ENCODE results near the gene TATDN3. TPM values are rescaled to one million over a fixed set of nuclear protein-coding genes. Genes with fewer than 3 reads are reported as not detected.

The TATDN3 gene
- total and polyA plus RNA-seq, 2 experiments from 2014 or later, result 8.8 to 14.3 TPM

DNA sequence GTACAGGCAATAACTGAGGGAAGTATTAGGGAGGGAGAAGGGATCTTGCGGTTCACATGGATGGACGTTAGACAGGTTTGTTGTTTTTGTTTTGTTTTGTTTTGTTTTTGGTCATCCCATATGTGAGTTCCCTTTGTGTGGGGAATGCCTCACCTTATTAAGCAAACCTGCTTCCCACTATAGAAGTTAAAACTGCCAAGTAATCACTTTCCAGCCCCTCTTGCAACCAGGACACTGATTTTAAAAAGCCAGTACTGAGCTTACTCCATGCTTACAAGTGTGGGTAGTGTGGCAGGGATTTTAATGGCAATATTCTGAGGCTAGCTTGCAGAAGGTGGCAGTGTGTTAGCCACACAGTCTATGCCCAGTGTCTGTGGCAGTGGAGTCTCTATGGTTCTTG, 29.3 kb downstream of the TATDN3 start:
- no peaks in the 10 kb centered on the region for H3K27me3 ChIP-seq
- no peaks in the 10 kb centered on the region for H4K20me1 ChIP-seq (ENCODE audit: insufficient read depth, poor library complexity, severe bottlenecking)
- WGBS (ENCODE audit: low lambda C conversion rate, missing lambda C conversion rate), result 95% methylated on average over 2 of the region's 2 CpGs
- no peak overlapping the region for H3K4me2 ChIP-seq
- TF ChIP-seq EZH2phosphoT487 (IDR thresholded peaks at IDR 0.05; ENCODE audit: low read depth, severe bottlenecking, unreplicated experiment), result no peak
- no peak for TF ChIP-seq EZH2 (IDR thresholded peaks at IDR 0.05; ENCODE audit: borderline replicate concordance)
- TF ChIP-seq CTCF (IDR thresholded peaks at IDR 0.05; ENCODE audit: poor library complexity), result no peak
- no peak overlapping the region for H3K4me3 ChIP-seq
- DNase-seq (ENCODE audit: low spot score), result no peak
- no peak overlapping the region for H2AFZ ChIP-seq
- H3K9me3 ChIP-seq (ENCODE audit: low read depth), result no peaks in the 10 kb centered on the region
- H3K9me2 ChIP-seq (replicated peaks; ENCODE audit: insufficient read depth), result no peaks in the 10 kb centered on the region
- no peaks in the 10 kb centered on the region for H3K36me3 ChIP-seq (replicated peaks; ENCODE audit: insufficient read depth, low read depth)
- H3K27ac ChIP-seq, result no peak overlapping the region
- H3K4me1 ChIP-seq (ENCODE audit: insufficient read depth), result peaks cover 30% of the 10 kb centered on the region
- H3K79me2 ChIP-seq, result no peaks in the 10 kb centered on the region

GRCh38 chr1:212822956-212823355, 31.3 kb downstream of the TATDN3 start:
- TF ChIP-seq CTCF (IDR thresholded peaks at IDR 0.05; ENCODE audit: poor library complexity) (no peak), EZH2phosphoT487 (IDR thresholded peaks at IDR 0.05; ENCODE audit: low read depth, severe bottlenecking, unreplicated experiment) (no peak), EZH2 (IDR thresholded peaks at IDR 0.05; ENCODE audit: borderline replicate concordance) (no peak)
- Histone ChIP-seq H3K27me3 (no peaks in the 10 kb centered on the region), H3K4me1 (ENCODE audit: insufficient read depth) (peaks cover 40% of the 10 kb centered on the region), H3K36me3 (replicated peaks; ENCODE audit: insufficient read depth, low read depth) (no peaks in the 10 kb centered on the region), H3K9me2 (replicated peaks; ENCODE audit: insufficient read depth) (no peaks in the 10 kb centered on the region), H3K4me3 (no peak overlapping the region), H3K4me2 (no peak overlapping the region), H3K9me3 (ENCODE audit: low read depth) (no peaks in the 10 kb centered on the region), H2AFZ (no peak overlapping the region), H3K27ac (no peak overlapping the region), H4K20me1 (ENCODE audit: insufficient read depth, poor library complexity, severe bottlenecking) (no peaks in the 10 kb centered on the region), H3K79me2 (no peaks in the 10 kb centered on the region)
- WGBS (ENCODE audit: low lambda C conversion rate, missing lambda C conversion rate), result 95% methylated on average over 3 of the region's 3 CpGs
- no peak for DNase-seq (ENCODE audit: low spot score)

- no peaks in the 10 kb centered on the region for H4K20me1 ChIP-seq (ENCODE audit: insufficient read depth, poor library complexity, severe bottlenecking)
- no peak overlapping the region for H2AFZ ChIP-seq
- H3K36me3 ChIP-seq (replicated peaks; ENCODE audit: insufficient read depth, low read depth), result no peaks in the 10 kb centered on the region
- H3K4me2 ChIP-seq, result no peak overlapping the region
- no peak overlapping the region for H3K27ac ChIP-seq
- H3K9me3 ChIP-seq (ENCODE audit: low read depth), result no peaks in the 10 kb centered on the region
- H3K27me3 ChIP-seq, result no peaks in the 10 kb centered on the region
- H3K9me2 ChIP-seq (replicated peaks; ENCODE audit: insufficient read depth), result no peaks in the 10 kb centered on the region
- H3K4me1 ChIP-seq (ENCODE audit: insufficient read depth), result peaks cover 46% of the 10 kb centered on the region
- no peaks in the 10 kb centered on the region for H3K79me2 ChIP-seq
- TF ChIP-seq EZH2phosphoT487 (IDR thresholded peaks at IDR 0.05; ENCODE audit: low read depth, severe bottlenecking, unreplicated experiment), result no peak
- no peak for DNase-seq (ENCODE audit: low spot score)
- H3K4me3 ChIP-seq, result no peak overlapping the region
- WGBS (ENCODE audit: low lambda C conversion rate, missing lambda C conversion rate), result over 99% methylated on average over 16 of the region's 16 CpGs
Measured at GRCh38 chr1:212824201-212824600, 32.5 kb downstream of the TATDN3 start.

- peak; percentile 75 for DNase-seq (ENCODE audit: low spot score)
- H2AFZ ChIP-seq, result no peak overlapping the region
- H3K4me3 ChIP-seq, result no peak overlapping the region
- TF ChIP-seq CTCF (IDR thresholded peaks at IDR 0.05; ENCODE audit: poor library complexity) (no peak), EZH2phosphoT487 (IDR thresholded peaks at IDR 0.05; ENCODE audit: low read depth, severe bottlenecking, unreplicated experiment) (no peak), EZH2 (IDR thresholded peaks at IDR 0.05; ENCODE audit: borderline replicate concordance) (no peak)
- no peaks in the 10 kb centered on the region for H3K36me3 ChIP-seq (replicated peaks; ENCODE audit: insufficient read depth, low read depth)
- peak overlapping the region; percentile 91 for H3K27ac ChIP-seq
- no peaks in the 10 kb centered on the region for H3K79me2 ChIP-seq
- H4K20me1 ChIP-seq (ENCODE audit: insufficient read depth, poor library complexity, severe bottlenecking), result no peaks in the 10 kb centered on the region
- no peaks in the 10 kb centered on the region for H3K27me3 ChIP-seq
- H3K9me2 ChIP-seq (replicated peaks; ENCODE audit: insufficient read depth), result no peaks in the 10 kb centered on the region
- H3K4me1 ChIP-seq (ENCODE audit: insufficient read depth), result peaks cover 33% of the 10 kb centered on the region
- H3K9me3 ChIP-seq (ENCODE audit: low read depth), result no peaks in the 10 kb centered on the region
- H3K4me2 ChIP-seq, result peak overlapping the region; percentile 40
- 55% methylated on average over 6 of the region's 6 CpGs for WGBS (ENCODE audit: low lambda C conversion rate, missing lambda C conversion rate)
Measured at GRCh38 chr1:212825798-212826452, 34.2 kb downstream of the TATDN3 start.
